Activated T-helper 17 cell treated with anti-CD3 and anti-CD28 coated beads, Interleukin-2, amount 50 U/mL, for 72 hours (primary cell): ENCODE results near the gene PTPRD. TPM values are rescaled to one million over a fixed set of nuclear protein-coding genes. Genes with fewer than 3 reads are reported as not detected.
"Not testable (repeated sequence)": the region's sequence is repeated elsewhere in the genome, so short reads cannot be mapped to it uniquely, and the experiment has no call there.

Experiments used
- ATAC-seq: fragments of 150-1000 bp; cut with Tn5 transposase; replicated peaks from 2 replicates; pipeline ENCODE4 v1.10.0; 2021; ENCODE audit warnings: mild to moderate bottlenecking, moderate library complexity
- H3K27ac Mint-ChIP-seq: one replicate; pipeline ENCODE4 v1.8.0; 2022; ENCODE audit warnings: mixed read lengths
- H3K27me3 Mint-ChIP-seq: one replicate; pipeline ENCODE4 v1.8.0; 2022; ENCODE audit warnings: mixed read lengths
- H3K36me3 Mint-ChIP-seq: one replicate; pipeline ENCODE4 v1.8.0; 2022; ENCODE audit warnings: low read depth, mild to moderate bottlenecking, mixed read lengths
- H3K4me1 Mint-ChIP-seq: one replicate; pipeline ENCODE4 v1.8.0; 2022; ENCODE audit warnings: mixed read lengths
- H3K4me3 Mint-ChIP-seq: one replicate; pipeline ENCODE4 v1.8.0; 2022; ENCODE audit warnings: mild to moderate bottlenecking, mixed read lengths
- H3K9me3 Mint-ChIP-seq: one replicate; pipeline ENCODE4 v1.8.0; 2022; ENCODE audit warnings: mixed read lengths
- total RNA-seq, 2 donors: library from RNA; stranded (reverse); gene quantifications; one replicate each; pipeline ENCODE4 v1.2.3, GENCODE V29; 2022

PTPRD gene
- total RNA-seq, 2 donors from 2014 or later: 0.04 TPM; not detected in 1

DNA sequence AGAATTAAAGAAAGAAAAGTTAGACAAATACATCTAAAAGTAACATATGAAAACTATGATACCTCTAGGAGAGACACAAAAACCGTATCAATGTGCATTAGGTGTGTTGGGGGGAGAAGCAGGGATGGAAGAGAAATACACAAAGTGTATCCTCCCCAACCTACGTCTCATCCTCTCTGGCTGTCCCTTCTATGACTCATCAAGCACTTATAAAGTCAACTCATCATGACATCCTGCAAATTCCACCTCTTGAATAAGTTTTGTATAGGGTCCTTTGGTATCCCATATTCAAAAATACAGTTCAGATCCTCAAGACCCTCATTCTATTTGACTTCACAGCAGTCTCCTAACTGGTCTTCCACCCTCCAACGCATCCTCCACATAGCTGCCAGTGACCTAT lies 1895.7 kb downstream of the PTPRD start:
- Mint-ChIP-seq H3K9me3 (no peaks in the 10 kb centered on the region), H3K4me1 (no peaks in the 10 kb centered on the region), H3K4me3 (no peak overlapping the region), H3K36me3 (no peaks in the 10 kb centered on the region), H3K27ac (no peak overlapping the region), H3K27me3 (no peaks in the 10 kb centered on the region)
- no peak for ATAC-seq

DNA sequence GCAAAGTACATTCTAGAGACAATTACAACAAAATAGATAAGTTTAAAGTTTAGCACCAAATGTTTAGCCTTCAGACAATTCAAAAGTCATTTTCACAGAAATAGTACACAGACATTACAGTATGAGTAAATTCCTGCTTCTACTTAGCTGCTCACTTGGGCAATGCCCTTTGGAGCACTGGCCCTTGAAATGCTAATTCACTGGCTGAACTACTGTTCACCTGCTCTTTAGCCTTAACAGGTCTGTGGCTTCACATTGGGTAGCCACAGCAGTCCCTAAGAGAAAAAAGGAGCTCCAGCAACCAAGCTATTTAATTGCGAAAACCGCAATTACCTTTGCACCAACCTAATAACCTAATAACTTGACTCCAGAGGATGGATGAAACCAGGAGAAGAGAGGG lies 1897.0 kb downstream of the PTPRD start:
- no peak for ATAC-seq
- Mint-ChIP-seq H3K27ac (no peak overlapping the region), H3K36me3 (no peaks in the 10 kb centered on the region), H3K4me3 (no peak overlapping the region), H3K27me3 (no peaks in the 10 kb centered on the region), H3K4me1 (no peaks in the 10 kb centered on the region), H3K9me3 (no peaks in the 10 kb centered on the region)

GRCh38 chr9:8713811-8714165 lies 1899.0 kb downstream of the PTPRD start:
- H3K4me1 Mint-ChIP-seq: no peaks in the 10 kb centered on the region
- no peaks in the 10 kb centered on the region for H3K9me3 Mint-ChIP-seq
- H3K36me3 Mint-ChIP-seq: no peaks in the 10 kb centered on the region
- H3K27ac Mint-ChIP-seq: no peak overlapping the region
- no peaks in the 10 kb centered on the region for H3K27me3 Mint-ChIP-seq
- ATAC-seq: no peak
- H3K4me3 Mint-ChIP-seq: no peak overlapping the region

DNA sequence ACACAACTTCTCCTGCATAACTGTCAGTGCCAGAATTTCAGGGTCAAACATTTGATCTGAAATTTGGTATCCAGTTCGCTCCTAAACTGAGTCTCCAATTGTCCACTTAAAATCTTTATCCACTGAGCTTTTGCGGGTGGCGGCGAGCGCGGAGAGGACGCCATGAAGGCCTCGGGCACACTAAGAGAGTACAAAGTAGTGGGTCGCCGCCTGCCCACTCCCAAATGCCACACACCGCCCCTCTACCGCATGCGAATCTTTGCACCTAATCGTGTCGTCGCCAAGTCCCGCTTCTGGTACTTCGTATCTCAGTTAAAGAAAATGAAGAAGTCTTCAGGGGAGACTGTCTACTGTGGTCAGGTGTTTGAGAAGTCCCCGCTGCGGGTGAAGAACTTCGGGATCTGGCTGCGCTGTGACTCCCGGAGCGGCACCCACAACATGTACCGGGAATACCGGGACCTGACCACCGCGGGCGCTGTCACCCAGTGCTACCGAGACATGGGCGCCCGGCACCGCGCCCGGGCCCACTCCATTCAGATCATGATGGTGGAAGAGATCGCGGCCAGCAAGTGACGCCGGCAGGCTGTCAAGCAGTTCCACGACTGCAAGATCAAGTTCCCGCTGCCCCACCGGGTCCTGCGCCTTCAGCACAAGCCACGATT lies 1899.5 kb downstream of the PTPRD start:
- H3K9me3 Mint-ChIP-seq: no peaks in the 10 kb centered on the region
- no peaks in the 10 kb centered on the region for H3K4me1 Mint-ChIP-seq
- H3K36me3 Mint-ChIP-seq: no peaks in the 10 kb centered on the region
- no peak overlapping the region for H3K27ac Mint-ChIP-seq
- H3K4me3 Mint-ChIP-seq: no peak overlapping the region
- no peak for ATAC-seq
- no peaks in the 10 kb centered on the region for H3K27me3 Mint-ChIP-seq

GRCh38 chr9:8709731-8710130 lies 1903.1 kb downstream of the PTPRD start:
- no peaks in the 10 kb centered on the region for H3K27me3 Mint-ChIP-seq
- H3K4me3 Mint-ChIP-seq: no peak overlapping the region
- no peaks in the 10 kb centered on the region for H3K36me3 Mint-ChIP-seq

DNA sequence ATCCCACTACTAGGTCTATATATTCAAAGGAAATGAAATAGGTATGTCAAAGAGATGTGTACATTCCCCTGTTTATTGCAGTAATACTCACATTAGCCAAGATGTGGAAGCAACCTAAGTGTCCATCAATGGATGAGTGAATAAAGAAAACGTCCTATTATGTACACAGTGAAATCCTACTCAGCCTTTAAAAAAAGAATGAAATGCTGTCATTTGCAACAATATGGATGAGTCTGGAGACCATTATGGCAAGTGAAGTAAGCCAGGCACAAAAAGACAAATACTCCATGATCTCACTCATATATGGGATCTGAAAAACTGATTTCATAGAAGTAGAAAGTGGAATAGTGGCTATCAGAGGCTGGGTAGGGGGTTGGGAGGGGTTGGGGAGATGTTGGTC lies 1904.1 kb downstream of the PTPRD start:
- Mint-ChIP-seq H3K9me3 (no peaks in the 10 kb centered on the region), H3K27ac (no peak overlapping the region), H3K36me3 (no peaks in the 10 kb centered on the region), H3K4me1 (no peaks in the 10 kb centered on the region), H3K27me3 (peaks cover 8% of the 10 kb centered on the region), H3K4me3 (no peak overlapping the region)
- no peak for ATAC-seq

More at GRCh38 chr9:8709731-8710130, 1903.1 kb downstream of the PTPRD start:
- no peak overlapping the region for H3K27ac Mint-ChIP-seq
- no peaks in the 10 kb centered on the region for H3K9me3 Mint-ChIP-seq
- no peak for ATAC-seq
- no peaks in the 10 kb centered on the region for H3K4me1 Mint-ChIP-seq

GRCh38 chr9:8706998-8707397 lies 1905.8 kb downstream of the PTPRD start:
- Mint-ChIP-seq H3K36me3 (no peaks in the 10 kb centered on the region), H3K9me3 (no peaks in the 10 kb centered on the region), H3K27ac (no peak overlapping the region), H3K4me3 (no peak overlapping the region), H3K4me1 (no peaks in the 10 kb centered on the region), H3K27me3 (peaks cover 12% of the 10 kb centered on the region)
- no peak for ATAC-seq

DNA sequence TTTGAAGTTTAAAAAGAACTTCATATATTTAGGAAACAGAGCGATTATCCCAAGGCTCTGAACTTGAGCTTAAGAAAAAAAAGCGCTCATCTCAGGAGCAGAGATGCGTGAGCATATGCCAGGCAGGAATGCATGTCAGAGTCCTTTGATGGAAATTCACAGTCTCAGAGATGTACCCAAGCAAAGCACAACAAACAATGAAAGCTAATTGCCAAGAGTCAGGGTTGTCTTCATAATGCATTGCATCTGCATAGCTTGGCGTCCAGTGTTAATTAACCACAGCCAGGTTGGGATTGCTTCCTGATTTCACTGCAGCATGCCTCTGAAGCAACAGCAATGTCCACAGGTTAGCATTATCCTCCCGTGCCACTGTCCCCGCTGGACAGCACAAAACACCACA lies 1906.3 kb downstream of the PTPRD start:
- ATAC-seq: no peak
- no peaks in the 10 kb centered on the region for H3K36me3 Mint-ChIP-seq
- no peak overlapping the region for H3K4me3 Mint-ChIP-seq
- H3K27me3 Mint-ChIP-seq: peaks cover 17% of the 10 kb centered on the region
- no peak overlapping the region for H3K27ac Mint-ChIP-seq
- no peaks in the 10 kb centered on the region for H3K9me3 Mint-ChIP-seq
- no peaks in the 10 kb centered on the region for H3K4me1 Mint-ChIP-seq

GRCh38 chr9:8705861-8706260 lies 1906.9 kb downstream of the PTPRD start:
- Mint-ChIP-seq H3K4me1 (no peaks in the 10 kb centered on the region), H3K4me3 (no peak overlapping the region), H3K27me3 (peaks cover 17% of the 10 kb centered on the region), H3K9me3 (no peaks in the 10 kb centered on the region), H3K27ac (no peak overlapping the region), H3K36me3 (no peaks in the 10 kb centered on the region)
- no peak for ATAC-seq

DNA sequence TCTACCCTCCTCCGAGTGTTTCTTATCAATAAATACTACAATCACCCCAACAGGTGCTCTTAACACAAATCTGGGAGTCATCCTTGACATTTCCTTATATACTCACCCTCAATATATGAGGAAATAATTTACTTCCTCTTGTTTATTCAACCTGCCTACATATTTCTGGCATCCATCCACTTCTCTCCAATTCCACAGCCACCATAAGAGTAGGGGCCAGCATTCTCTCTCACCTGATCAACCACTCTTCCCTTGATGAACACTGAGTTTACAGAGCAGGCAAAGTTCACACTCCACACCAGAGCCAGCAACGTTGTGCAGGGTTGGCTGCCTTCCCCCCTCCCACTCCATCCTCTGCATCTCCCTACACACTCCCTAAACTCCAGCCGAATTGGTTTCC lies 1908.9 kb downstream of the PTPRD start:
- H3K4me3 Mint-ChIP-seq: no peak overlapping the region
- H3K4me1 Mint-ChIP-seq: no peaks in the 10 kb centered on the region
- H3K9me3 Mint-ChIP-seq: no peaks in the 10 kb centered on the region
- peaks cover 17% of the 10 kb centered on the region for H3K27me3 Mint-ChIP-seq
- ATAC-seq: no peak
- H3K27ac Mint-ChIP-seq: no peak overlapping the region
- no peaks in the 10 kb centered on the region for H3K36me3 Mint-ChIP-seq

GRCh38 chr9:8701904-8702303 lies 1910.9 kb downstream of the PTPRD start:
- Mint-ChIP-seq H3K4me3 (no peak overlapping the region), H3K27ac (no peak overlapping the region), H3K4me1 (no peaks in the 10 kb centered on the region), H3K9me3 (no peaks in the 10 kb centered on the region), H3K27me3 (peaks cover 17% of the 10 kb centered on the region), H3K36me3 (no peaks in the 10 kb centered on the region)
- ATAC-seq: no peak

- not testable (repeated sequence) for ATAC-seq, H3K4me1 Mint-ChIP-seq, H3K9me3 Mint-ChIP-seq, H3K27ac Mint-ChIP-seq, H3K36me3 Mint-ChIP-seq, H3K4me3 Mint-ChIP-seq, H3K27me3 Mint-ChIP-seq
These were observed 1915.2 kb downstream of the PTPRD start for GRCh38 chr9:8697565-8697964.

DNA sequence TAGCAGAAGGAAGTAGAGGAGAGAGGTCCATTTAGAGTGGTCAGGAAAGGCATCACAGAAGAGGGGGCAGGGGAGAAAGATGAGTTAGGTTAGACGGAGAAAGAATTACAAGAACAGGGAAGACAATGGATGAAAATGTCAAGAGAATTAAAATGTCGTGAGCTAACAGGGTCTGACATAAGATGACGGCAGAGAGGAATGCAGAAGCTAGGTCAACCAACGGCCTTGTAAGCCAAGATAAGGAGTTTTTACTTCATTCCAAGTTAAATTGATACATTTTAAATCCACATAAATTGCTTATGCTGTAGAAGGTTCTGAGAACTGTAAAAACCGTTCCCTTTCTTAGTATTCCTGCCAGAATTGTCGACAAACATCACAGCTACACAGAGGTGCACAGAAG lies 1916.3 kb downstream of the PTPRD start:
- Mint-ChIP-seq H3K36me3 (no peaks in the 10 kb centered on the region), H3K9me3 (peaks cover 3% of the 10 kb centered on the region), H3K27me3 (peaks cover 3% of the 10 kb centered on the region), H3K27ac (no peak overlapping the region), H3K4me1 (no peaks in the 10 kb centered on the region), H3K4me3 (no peak overlapping the region)
- ATAC-seq: no peak

- H3K27me3 Mint-ChIP-seq: peaks cover 3% of the 10 kb centered on the region
- no peaks in the 10 kb centered on the region for H3K36me3 Mint-ChIP-seq
- ATAC-seq: no peak
These were observed 1917.7 kb downstream of the PTPRD start for GRCh38 chr9:8694983-8695588.

GRCh38 chr9:8693464-8693863 lies 1919.3 kb downstream of the PTPRD start:
- Mint-ChIP-seq H3K4me1 (no peaks in the 10 kb centered on the region), H3K36me3 (no peaks in the 10 kb centered on the region), H3K27ac (no peak overlapping the region), H3K27me3 (peaks cover 3% of the 10 kb centered on the region), H3K4me3 (no peak overlapping the region), H3K9me3 (peaks cover 7% of the 10 kb centered on the region)
- ATAC-seq: no peak

More at GRCh38 chr9:8694983-8695588, 1917.7 kb downstream of the PTPRD start:
- Mint-ChIP-seq H3K4me3 (no peak overlapping the region), H3K9me3 (peaks cover 3% of the 10 kb centered on the region), H3K27ac (no peak overlapping the region), H3K4me1 (no peaks in the 10 kb centered on the region)
